H9 (cell line): ENCODE measurements around the gene WDR82. TPM values are rescaled to one million over a fixed set of nuclear protein-coding genes. Genes with fewer than 3 reads are reported as not detected.
A peak's percentile ranks its signal among the peaks of the same experiment; 100 is the strongest.

ENCODE experiments used
- DNase-seq: peaks from one replicate; pipeline ENCODE4 v3.0.0-alpha.2; 2017
- H2AFZ ChIP-seq: one replicate; pipeline ENCODE4 v1.6.1; 2013; ENCODE audit warnings: mild to moderate bottlenecking, low read length, control low read depth, moderate library complexity
- H2AK5ac ChIP-seq: 2 replicates; pipeline ENCODE4 v1.6.1; 2013; ENCODE audit warnings: low read length, control low read depth, mixed read lengths; ENCODE audit not compliant: insufficient read length
- H2BK120ac ChIP-seq: one replicate; pipeline ENCODE4 v1.6.1; 2013; ENCODE audit warnings: low read depth, mild to moderate bottlenecking, low read length, control low read depth, inconsistent platforms; ENCODE audit not compliant: poor library complexity, severe bottlenecking
- H2BK12ac ChIP-seq: 2 replicates; pipeline ENCODE4 v1.6.1; 2013; ENCODE audit warnings: low read length, control low read depth, mixed read lengths, low read depth; ENCODE audit not compliant: insufficient read length
- H2BK15ac ChIP-seq: 2 replicates; pipeline ENCODE4 v1.6.1; 2013; ENCODE audit warnings: low read depth, low read length, control low read depth
- H2BK20ac ChIP-seq: one replicate; pipeline ENCODE4 v1.6.1; 2013; ENCODE audit warnings: low read depth, mild to moderate bottlenecking, low read length, control low read depth, inconsistent platforms; ENCODE audit not compliant: poor library complexity, severe bottlenecking
- H2BK5ac ChIP-seq: 2 replicates; pipeline ENCODE4 v1.6.1; 2013; ENCODE audit warnings: low read length, control low read depth, mixed read lengths; ENCODE audit not compliant: insufficient read length
- H3K14ac ChIP-seq: 2 replicates; pipeline ENCODE4 v1.6.1; 2013; ENCODE audit warnings: low read length, control low read depth; ENCODE audit not compliant: insufficient read depth
- H3K18ac ChIP-seq: 2 replicates; pipeline ENCODE4 v1.6.1; 2013; ENCODE audit warnings: low read depth, mild to moderate bottlenecking, mixed read lengths, low read length, control low read depth; ENCODE audit not compliant: insufficient read length
- H3K23ac ChIP-seq: 2 replicates; pipeline ENCODE4 v1.6.1; 2013; ENCODE audit warnings: low read length, control low read depth, mixed read lengths, low read depth; ENCODE audit not compliant: insufficient read length
- H3K23me2 ChIP-seq: 2 replicates; pipeline ENCODE4 v1.6.1; 2013; ENCODE audit warnings: low read depth, mild to moderate bottlenecking, mixed read lengths, low read length, control low read depth; ENCODE audit not compliant: insufficient read length, poor library complexity, severe bottlenecking
- H3K27ac ChIP-seq: 2 replicates; pipeline ENCODE4 v1.5.1; 2013; ENCODE audit warnings: low read length, control low read depth, mixed read lengths, low read depth; ENCODE audit not compliant: insufficient read length
- H3K27me3 ChIP-seq: 2 replicates; pipeline ENCODE4 v1.6.1; 2013; ENCODE audit warnings: low read length, control low read depth, inconsistent platforms; ENCODE audit not compliant: insufficient read depth
- H3K4ac ChIP-seq: 2 replicates; pipeline ENCODE4 v1.6.1; 2013; ENCODE audit warnings: low read depth, mild to moderate bottlenecking, control low read depth, inconsistent platforms, low read length, moderate library complexity
- H3K4me1 ChIP-seq: 2 replicates; pipeline ENCODE4 v1.6.1; 2013; ENCODE audit warnings: low read length, control low read depth, inconsistent platforms; ENCODE audit not compliant: insufficient read depth
- H3K4me2 ChIP-seq: 2 replicates; pipeline ENCODE4 v1.6.1; 2013; ENCODE audit warnings: low read length, control low read depth, mixed read lengths; ENCODE audit not compliant: insufficient read length, insufficient read depth
- H3K56ac ChIP-seq: 2 replicates; pipeline ENCODE4 v1.6.1; 2013; ENCODE audit warnings: low read depth, mild to moderate bottlenecking, mixed read lengths, low read length, control low read depth; ENCODE audit not compliant: insufficient read length
- H3K79me1 ChIP-seq: 2 replicates; pipeline ENCODE4 v1.6.1; 2013; ENCODE audit warnings: low read depth, mild to moderate bottlenecking, moderate library complexity, low read length, control low read depth, inconsistent platforms; ENCODE audit not compliant: insufficient read depth, poor library complexity, severe bottlenecking
- H3K79me2 ChIP-seq: 2 replicates; pipeline ENCODE4 v1.6.1; 2013; ENCODE audit warnings: low read length, control low read depth, inconsistent platforms; ENCODE audit not compliant: insufficient read depth
- H3K9ac ChIP-seq: 2 replicates; pipeline ENCODE4 v1.6.1; 2013; ENCODE audit warnings: low read length, control low read depth, mixed read lengths; ENCODE audit not compliant: insufficient read length; ENCODE audit errors: extremely low read depth
- H3K9me3 ChIP-seq: one replicate; pipeline ENCODE4 v1.6.1; 2013; ENCODE audit warnings: low read depth, low read length, inconsistent platforms; ENCODE audit not compliant: control insufficient read depth
- H3T11ph ChIP-seq: one replicate; pipeline ENCODE4 v1.6.1; 2013; ENCODE audit warnings: mild to moderate bottlenecking, low read length, control low read depth, inconsistent platforms
- H4K20me1 ChIP-seq: one replicate; pipeline ENCODE4 v1.6.1; 2013; ENCODE audit not compliant: control insufficient read depth, insufficient read length, insufficient read depth
- H4K5ac ChIP-seq: 2 replicates; pipeline ENCODE4 v1.6.1; 2013; ENCODE audit warnings: low read depth, mild to moderate bottlenecking, mixed read lengths, low read length, control low read depth; ENCODE audit not compliant: insufficient read length
- H4K8ac ChIP-seq: replicated peaks from 2 replicates; pipeline ENCODE4 v1.6.1; 2013; ENCODE audit warnings: low read length, control low read depth, mixed read lengths, low read depth; ENCODE audit not compliant: insufficient read length
- H4K91ac ChIP-seq: 2 replicates; pipeline ENCODE4 v1.6.1; 2013; ENCODE audit warnings: low read depth, mild to moderate bottlenecking, moderate library complexity, mixed read lengths, low read length, control low read depth; ENCODE audit not compliant: insufficient read length
- H3K27ac Mint-ChIP-seq, 3 experiments: 2 replicates in 2 of 3; 3 replicates in 1 of 3; pipeline ENCODE4 v1.8.0; 2020 to 2021; ENCODE audit warnings: mixed read lengths in 3 of 3, mild to moderate bottlenecking in 1 of 3, moderate library complexity in 1 of 3
- H3K27me3 Mint-ChIP-seq: 2 replicates; pipeline ENCODE4 v1.8.0; 2021; ENCODE audit warnings: low read depth, mild to moderate bottlenecking, moderate library complexity, mixed read lengths
- H3K36me3 Mint-ChIP-seq, 3 experiments: 2 replicates in 2 of 3; 3 replicates in 1 of 3; pipeline ENCODE4 v1.8.0; 2020 to 2021; ENCODE audit warnings: low read depth in 3 of 3, mixed read lengths in 3 of 3; ENCODE audit not compliant: insufficient read depth in 1 of 3
- H3K4me1 Mint-ChIP-seq, 2 experiments: 2 replicates each; pipeline ENCODE4 v1.8.0; 2020; ENCODE audit warnings: mixed read lengths in 2 of 2
- H3K4me3 Mint-ChIP-seq, 2 experiments: 2 replicates in 1 of 2; 3 replicates in 1 of 2; pipeline ENCODE4 v1.8.0; 2020 to 2021; ENCODE audit warnings: mild to moderate bottlenecking in 2 of 2, mixed read lengths in 2 of 2, moderate library complexity in 1 of 2
- H3K9me3 Mint-ChIP-seq, 2 experiments: 2 replicates in 1 of 2; 3 replicates in 1 of 2; pipeline ENCODE4 v1.8.0; 2020; ENCODE audit warnings: mild to moderate bottlenecking in 2 of 2, mixed read lengths in 2 of 2, moderate library complexity in 1 of 2
- WGBS: extraction: QIAGEN DNeasy Blood & Tissue Kit; methylation state at CpG from one replicate; pipeline ENCODE4 v1.1.7; 2013; ENCODE audit warnings: missing lambda C conversion rate, low lambda C conversion rate, mixed read lengths; ENCODE audit not compliant: insufficient read length; ENCODE audit errors: extremely low coverage; 5-methylcytosine and 5-hydroxymethylcytosine counted together
- total RNA-seq: library from RNA; stranded (reverse); gene quantifications from 2 replicates; pipeline ENCODE4 v1.2.1, GENCODE V29; 2021
- TF ChIP-seq, protein P1 (sequence below): fragments of 200-600 bp; sonication (generic); conservative IDR thresholded peaks from 3 replicates; pipeline ENCODE4 v1.8.0; 2021; ENCODE audit warnings: antibody characterized with exemption, mild to moderate bottlenecking

The WDR82 gene
- total RNA-seq, 1 experiment from 2014 or later: 83.1 TPM

DNA sequence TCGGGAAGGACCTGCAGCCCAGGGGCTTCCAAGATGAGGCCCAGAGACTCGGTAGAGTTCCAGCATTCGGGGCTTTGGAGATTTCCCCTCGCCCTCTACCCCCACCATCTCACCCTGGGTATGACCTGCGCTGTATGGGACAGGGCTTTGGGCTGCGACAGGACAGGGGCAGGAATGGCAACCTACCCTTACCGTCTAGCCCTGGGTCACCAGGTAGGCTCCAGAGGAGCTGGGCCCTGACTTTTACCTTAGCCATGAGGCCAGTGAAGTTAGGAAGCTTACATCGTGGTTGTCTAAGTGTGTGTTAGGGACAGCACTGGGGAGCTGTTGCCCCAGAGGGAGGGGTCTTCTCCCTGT, 32.2 kb downstream of the WDR82 start:
- Histone ChIP-seq H3K23ac (no peak overlapping the region), H3K9ac (no peak overlapping the region)

More for the DNA sequence above, 32.2 kb downstream of the WDR82 start:
- Histone ChIP-seq H2AFZ (no peak overlapping the region), H3K27me3 (peaks cover 14% of the 10 kb centered on the region; the same call in 1 of the 2 replicates), H3K79me2 (no peaks in the 10 kb centered on the region), H4K5ac (no peak overlapping the region), H2BK20ac (no peak overlapping the region), H3K79me1 (no peaks in the 10 kb centered on the region), H3K56ac (no peak overlapping the region), H3K9me3 (no peaks in the 10 kb centered on the region), H2BK5ac (no peak overlapping the region), H3K4ac (no peak overlapping the region), H4K91ac (no peak overlapping the region), H2BK120ac (no peak overlapping the region), H3K4me1 (no peaks in the 10 kb centered on the region), H3T11ph (no peak overlapping the region), H4K20me1 (no peaks in the 10 kb centered on the region), H4K8ac (no peak overlapping the region), H3K23me2 (peaks cover 3% of the 10 kb centered on the region), H3K14ac (no peak overlapping the region; the same call in 1 of the 2 replicates), H3K27ac (no peak overlapping the region), H2BK15ac (no peak overlapping the region), H2BK12ac (no peak overlapping the region), H3K18ac (no peak overlapping the region), H2AK5ac (no peak overlapping the region), H3K4me2 (peak overlapping the region; percentile 59)
- Mint-ChIP-seq H3K36me3 (peaks cover 0 to 29% (median 2%) of the 10 kb centered on the region in 3 experiments; a peak in 3 of 7 replicates), H3K27ac (no peak overlapping the region), H3K4me1 (peaks cover 0 to 10% of the 10 kb centered on the region in 2 experiments; a peak in 3 of 4 replicates), H3K9me3 (peaks cover 0 to 5% of the 10 kb centered on the region in 2 experiments; a peak in 2 of 5 replicates), H3K4me3 (peak overlapping the region; percentile 62 to 77), H3K27me3 (peaks cover 46% of the 10 kb centered on the region)
- TF ChIP-seq, protein P1, sequence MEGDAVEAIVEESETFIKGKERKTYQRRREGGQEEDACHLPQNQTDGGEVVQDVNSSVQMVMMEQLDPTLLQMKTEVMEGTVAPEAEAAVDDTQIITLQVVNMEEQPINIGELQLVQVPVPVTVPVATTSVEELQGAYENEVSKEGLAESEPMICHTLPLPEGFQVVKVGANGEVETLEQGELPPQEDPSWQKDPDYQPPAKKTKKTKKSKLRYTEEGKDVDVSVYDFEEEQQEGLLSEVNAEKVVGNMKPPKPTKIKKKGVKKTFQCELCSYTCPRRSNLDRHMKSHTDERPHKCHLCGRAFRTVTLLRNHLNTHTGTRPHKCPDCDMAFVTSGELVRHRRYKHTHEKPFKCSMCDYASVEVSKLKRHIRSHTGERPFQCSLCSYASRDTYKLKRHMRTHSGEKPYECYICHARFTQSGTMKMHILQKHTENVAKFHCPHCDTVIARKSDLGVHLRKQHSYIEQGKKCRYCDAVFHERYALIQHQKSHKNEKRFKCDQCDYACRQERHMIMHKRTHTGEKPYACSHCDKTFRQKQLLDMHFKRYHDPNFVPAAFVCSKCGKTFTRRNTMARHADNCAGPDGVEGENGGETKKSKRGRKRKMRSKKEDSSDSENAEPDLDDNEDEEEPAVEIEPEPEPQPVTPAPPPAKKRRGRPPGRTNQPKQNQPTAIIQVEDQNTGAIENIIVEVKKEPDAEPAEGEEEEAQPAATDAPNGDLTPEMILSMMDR: no peak
- DNase-seq: no peak
- WGBS: no CpG with 5 or more reads among the region's 8 CpGs
